Stimulated activated CD8-positive, alpha-beta memory T cell treated with anti-CD3 and anti-CD28 coated beads, Interleukin-15, amount 100 ng/mL, for 1 hour (primary cell): Measurements from ENCODE around the gene OSBPL1A.

ENCODE experiments used
- DNase-seq: peaks from one replicate; pipeline ENCODE4 v3.0.0-alpha.2; 2020; ENCODE audit warnings: low read depth

Gene OSBPL1A

DNA sequence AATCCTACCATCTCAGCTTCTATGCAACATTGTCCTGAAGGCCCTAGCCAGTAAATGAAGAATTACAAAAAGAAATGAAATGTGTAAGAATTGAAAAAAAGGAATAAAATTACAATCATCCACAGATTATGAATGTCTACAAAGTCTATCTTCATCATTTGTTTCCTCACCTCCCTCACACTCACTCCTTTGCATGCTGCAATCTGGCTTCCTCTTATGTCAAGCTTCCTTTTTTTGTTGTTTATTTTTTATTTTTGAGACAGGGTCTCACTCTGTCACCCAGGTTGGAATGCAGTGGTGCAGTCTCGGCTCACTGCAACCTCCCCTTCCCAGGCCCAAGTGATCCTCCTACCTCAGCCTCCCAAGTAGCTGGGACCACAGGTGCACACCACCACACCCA lies 129.7 kb downstream of the OSBPL1A start:
- no peak for DNase-seq

DNA sequence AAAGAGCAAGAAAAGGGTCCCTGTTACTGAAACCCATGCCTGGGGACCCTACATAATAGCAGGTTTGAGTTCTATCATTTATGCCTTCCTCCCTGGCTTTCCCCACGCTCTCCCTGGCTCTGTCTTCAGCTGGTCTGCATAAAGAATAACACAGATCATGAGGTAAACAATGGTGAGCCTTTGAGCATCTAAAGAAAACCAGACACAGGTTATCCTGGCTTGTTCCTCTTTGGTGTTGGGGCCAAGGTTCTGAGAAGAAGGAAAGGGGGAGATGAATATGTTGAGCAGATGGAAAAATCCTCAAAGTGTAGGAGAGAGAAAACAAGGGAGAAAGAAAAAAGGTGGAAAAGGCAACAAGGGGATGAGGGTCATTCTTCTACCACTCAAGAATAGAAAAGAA lies 131.5 kb downstream of the OSBPL1A start:
- DNase-seq: no peak

DNA sequence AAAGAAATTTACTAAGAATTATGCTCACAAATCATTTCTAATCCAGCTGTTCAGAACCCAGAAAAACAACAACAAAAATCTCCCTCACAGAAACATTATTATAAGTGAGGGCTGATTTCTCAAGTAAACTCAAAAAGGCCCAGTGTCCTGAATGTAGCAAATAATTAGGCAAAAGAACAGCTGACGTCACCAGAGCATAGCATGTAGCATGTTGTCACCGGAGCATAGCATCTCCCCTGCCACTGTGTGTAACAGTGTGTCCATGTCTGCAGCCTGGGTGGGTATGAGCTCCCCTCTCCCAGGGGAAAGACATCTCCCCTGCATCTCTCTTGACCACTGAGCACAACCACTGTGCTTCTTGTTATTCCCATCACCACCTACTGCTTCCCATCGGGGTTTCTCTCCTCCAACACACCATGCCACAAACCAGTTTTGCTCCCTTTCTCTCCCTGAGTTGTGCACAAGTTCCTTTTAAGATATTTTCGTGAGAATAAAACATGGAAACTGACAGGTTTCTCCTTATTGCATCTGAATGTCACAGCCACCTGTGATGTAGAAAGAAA lies 132.0 kb downstream of the OSBPL1A start:
- no peak for DNase-seq

DNA sequence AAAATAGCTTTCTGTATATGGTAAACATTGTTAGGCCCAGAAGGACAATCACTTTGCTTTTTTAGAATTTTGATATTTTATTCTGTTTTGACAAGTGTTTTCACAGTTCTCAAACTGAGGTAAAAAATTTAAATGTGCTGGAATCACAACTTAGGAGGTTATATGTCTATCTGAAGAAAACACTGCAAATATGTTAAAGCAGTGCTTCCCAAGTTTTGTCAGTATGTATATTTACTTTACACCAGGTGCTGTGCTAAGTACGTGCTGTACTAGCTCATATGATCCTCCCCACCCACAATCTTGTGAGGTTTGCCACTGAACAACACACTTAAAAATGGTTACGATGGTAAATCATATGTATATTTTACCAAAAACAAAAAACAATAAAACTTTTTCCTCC lies 134.6 kb downstream of the OSBPL1A start:
- no peak for DNase-seq

DNA sequence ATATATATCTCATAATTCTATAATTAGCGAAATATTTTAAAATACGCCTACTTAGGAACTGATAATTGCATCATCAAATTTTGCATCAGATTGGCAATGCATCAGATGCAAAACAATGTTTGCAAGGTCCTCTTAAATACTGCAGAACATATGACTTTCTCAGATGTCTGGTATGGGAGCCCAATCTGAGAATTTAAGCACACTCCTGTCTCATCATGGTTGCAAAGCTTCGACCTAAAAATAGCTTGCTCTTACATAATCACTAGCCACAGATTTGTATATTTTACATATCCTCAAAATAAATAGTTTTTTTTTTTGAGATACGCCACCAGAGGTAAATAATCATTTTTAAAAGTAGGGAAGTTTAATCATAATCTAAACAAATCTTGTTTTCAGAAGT lies 135.5 kb downstream of the OSBPL1A start:
- no peak for DNase-seq

DNA sequence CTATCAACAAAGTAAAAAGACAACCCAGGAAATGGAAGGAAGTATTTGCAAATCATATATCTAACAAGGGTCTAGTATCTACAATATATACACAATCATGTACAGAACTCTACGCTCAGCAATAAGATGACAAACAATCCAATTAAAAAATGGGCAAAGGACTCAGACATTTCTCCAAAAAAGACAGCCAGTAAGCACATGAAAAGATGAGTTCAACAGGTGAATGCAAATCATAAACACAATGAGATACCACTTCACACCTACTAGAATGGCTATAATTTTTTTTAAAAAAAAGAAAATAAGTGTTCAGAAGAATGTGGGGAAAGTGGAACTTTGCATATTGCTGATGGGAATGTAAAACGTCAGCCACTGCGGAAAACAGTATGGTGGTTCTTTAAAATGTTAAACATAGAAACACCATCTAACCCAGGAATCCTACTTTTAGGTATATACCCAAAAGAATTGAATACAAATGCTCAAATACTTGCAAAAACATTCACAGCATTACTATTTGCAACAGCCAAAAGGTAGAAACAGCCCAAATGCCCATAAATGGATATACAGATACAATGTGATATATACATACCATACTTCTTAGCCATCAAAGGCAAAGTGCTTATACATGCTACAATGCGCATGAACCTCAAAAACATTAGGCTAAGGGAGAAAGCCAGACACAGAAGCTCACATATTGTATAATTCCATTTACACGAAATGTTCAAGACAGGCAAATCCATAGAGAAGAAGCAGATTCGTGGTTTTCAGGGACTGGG lies 137.6 kb downstream of the OSBPL1A start:
- DNase-seq: no peak

DNA sequence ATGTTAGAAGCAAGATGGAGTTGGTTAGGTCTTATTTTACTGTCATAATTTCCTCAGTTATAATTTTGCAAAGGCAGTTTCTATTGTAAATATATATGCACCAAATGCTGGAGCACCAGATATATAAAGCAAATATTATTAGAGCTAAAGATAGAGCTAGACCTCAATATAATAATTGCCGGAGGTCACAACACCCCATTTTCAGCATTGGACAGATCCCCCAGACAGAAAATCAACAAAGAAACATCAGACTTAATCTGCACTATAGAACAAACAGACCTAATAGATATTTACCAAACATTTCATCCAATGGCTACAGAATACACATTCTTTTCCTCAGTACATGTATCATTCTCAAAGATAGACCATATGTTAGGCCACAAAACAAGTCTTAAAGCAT lies 143.6 kb downstream of the OSBPL1A start:
- no peak for DNase-seq

DNA sequence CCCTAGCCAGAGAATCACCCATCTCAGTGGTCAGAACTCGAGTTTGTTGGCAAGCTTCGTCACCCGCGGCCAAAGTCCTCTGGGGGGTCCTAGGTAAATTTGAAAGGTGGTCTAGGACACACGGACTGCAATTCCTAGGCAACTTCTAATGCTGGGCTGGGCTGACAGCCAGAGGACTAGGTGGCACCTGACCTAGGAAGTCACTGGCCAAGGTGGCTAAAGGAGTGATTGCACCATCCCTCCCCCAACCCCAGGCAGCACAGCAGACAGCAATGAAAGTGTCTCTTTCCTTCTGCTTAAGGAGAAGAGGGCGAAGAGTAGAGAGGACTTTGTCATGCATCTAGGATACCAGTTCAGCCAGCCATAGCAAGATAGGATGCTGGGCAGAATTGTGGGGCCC lies 147.9 kb downstream of the OSBPL1A start:
- no peak for DNase-seq

DNA sequence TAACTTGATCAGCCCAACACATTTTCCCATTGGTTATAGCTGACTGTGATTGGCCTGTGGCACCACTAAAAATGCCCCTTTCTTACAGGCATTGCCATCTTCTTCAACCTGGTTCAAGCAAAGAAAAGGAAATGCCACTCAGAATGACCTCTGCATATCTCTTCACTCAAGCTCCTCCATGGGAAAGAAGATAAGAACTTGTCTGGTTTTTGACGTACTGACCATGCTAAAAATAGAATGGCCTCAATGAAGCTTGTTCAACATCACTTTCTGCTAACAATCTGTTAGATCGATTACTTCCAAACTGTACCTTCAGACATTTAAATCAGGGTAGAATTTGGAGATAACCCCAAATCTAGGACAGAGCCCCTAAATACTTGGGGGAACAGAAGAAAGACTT lies 149.3 kb downstream of the OSBPL1A start:
- no peak for DNase-seq

DNA sequence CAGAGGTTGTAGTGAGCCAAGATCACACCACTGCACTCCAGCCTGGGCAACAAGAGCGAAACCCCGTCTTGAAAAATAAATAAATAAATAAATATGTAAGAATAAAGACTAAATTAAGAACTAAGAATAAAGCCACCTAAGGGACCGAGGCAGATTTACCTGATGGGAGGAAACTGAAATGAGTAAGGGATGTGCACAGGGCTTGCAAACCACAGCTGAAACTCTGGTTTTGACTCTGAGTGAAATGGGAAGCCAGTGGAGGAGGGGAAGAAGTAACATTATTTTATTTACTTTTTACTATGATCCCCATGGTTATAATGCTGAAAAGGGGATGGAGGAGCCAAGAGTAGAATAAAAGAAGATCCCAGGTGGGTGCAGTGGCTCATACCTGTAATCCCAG lies 151.5 kb downstream of the OSBPL1A start:
- DNase-seq: no peak

DNA sequence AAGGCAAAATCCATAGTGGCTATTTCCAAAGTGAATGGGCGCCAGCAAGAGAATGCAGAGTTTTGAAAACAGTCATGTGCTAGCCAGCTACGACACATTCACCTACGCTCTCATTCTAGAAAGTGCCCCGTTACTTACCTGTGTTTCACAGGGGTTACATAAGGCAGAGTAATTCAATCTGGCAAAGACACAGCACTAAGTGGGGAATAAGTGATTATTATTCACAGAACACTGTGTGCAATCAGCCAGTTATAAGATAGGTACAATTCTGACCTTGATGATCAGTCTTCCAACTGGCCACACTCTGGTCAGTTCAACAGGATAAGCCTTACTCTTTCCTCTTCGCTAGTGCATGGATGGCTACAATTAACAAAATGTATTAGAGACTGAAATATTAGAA lies 152.9 kb downstream of the OSBPL1A start:
- no peak for DNase-seq

DNA sequence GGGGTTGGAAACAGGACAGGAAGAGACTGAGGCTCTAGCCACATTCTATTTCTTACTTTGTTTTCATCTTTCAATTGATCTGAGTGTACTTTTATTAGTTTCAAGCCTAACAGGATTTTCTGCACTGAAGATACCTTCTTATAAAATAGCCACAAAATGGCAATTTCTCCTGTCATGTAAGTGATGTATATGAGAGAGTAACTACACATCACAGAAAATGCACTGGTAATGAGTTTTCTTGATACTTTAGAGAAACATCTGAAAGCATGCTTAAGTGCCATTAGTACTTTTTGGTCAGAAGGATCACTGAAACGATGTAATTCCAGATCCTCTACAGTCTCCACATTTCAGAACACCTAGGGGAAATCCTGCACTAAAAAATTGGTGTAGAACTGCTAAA lies 153.9 kb downstream of the OSBPL1A start:
- DNase-seq: no peak

DNA sequence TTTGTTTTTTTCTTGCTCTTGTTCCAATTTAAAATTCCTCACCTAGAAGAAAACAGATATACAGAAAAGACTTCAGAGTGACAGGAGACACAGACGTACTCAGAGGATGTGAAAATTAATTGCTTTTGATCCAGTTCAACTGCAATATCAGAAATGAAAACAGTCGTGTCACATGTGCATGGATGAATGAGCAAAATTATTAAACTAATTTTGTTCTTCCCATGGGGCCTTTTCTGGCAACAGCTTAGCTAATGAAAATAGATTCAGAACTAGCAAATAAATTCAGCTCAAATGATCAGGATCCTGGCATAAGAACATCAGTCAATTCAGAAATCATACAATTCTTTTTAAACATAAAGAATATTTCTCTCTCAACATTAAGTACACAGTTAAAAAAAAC lies 158.3 kb downstream of the OSBPL1A start:
- DNase-seq: no peak

DNA sequence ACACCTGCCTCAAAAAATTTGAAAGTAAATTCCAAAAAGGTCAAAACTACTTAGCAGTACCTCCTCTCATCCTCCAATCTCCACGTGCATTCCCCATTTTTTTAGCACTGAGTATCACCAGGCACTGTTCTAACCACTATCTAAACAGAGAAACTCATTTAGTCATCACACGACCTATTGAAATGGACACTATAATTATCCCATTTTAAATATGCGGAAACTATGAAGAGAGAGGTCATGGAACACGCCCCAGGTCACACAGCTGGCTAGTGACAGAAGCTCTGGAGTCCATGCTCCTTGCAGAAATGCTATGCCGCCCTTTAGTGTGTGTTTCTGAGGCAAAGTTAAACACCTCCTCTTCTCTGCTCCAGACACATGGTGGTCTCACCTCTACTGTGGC lies 159.2 kb downstream of the OSBPL1A start:
- no peak for DNase-seq

DNA sequence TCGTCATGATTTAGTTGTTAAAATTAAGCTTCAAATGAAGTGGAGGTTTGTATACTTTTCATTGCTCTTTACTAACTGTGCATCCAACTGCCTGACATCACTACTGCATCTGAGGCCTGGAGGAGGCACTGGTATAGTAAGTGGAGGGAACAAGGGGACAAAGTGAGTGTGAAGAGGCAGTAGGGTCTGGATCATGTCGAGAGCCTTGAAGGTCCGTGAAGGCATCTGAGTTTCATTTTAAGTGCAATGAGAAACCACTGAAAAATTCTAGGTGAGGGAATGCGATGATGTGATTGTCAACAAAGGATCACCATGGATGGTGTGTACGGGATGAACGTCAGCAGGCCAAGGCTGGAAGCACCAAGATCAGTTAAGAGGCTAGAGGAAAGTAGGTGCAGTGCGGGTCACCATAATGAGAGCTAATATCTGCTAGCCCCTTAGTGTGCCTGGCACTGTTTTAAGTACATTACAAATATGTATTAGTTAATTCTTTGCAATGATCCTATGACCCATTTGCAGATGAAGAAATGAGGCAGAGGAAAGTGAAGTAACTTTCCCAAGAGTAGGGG lies 162.7 kb downstream of the OSBPL1A start:
- DNase-seq: no peak

DNA sequence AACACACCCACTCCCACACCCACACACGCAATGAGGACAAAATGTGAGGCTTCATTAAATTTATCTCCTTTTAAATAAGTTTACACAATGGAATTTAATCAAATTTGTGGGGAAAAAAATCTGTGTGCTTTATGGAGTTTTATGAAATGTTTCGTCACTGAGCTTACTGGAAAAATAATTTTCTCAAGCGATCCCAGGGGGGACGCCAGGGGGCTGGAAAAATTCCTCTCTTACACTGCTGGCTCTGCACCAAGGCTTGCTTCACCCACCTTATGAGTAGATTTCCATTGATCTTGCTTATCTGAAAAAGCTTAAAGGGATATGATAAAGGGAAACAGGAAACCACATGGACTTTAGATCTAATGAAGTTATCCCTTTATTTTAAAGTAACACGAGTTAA lies 163.3 kb downstream of the OSBPL1A start:
- no peak for DNase-seq

DNA sequence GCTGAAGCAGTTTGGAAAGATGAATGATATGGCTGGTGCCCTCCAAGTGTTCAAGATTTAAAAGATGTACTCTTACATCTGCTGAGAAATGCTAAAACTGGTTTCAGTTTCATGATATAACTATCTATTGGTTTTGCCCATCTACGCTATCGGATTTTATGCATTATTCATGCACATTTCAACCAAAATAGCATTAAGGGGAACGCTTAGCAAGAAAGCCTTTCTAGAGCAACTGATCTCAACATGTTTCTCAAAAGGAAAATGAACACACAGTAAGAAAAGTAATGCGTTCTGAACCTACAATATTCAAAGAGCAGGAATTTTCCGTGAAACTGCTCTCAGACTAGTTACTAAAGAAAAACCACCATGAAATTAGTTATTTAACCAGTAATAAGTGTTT lies 164.8 kb downstream of the OSBPL1A start:
- no peak for DNase-seq

DNA sequence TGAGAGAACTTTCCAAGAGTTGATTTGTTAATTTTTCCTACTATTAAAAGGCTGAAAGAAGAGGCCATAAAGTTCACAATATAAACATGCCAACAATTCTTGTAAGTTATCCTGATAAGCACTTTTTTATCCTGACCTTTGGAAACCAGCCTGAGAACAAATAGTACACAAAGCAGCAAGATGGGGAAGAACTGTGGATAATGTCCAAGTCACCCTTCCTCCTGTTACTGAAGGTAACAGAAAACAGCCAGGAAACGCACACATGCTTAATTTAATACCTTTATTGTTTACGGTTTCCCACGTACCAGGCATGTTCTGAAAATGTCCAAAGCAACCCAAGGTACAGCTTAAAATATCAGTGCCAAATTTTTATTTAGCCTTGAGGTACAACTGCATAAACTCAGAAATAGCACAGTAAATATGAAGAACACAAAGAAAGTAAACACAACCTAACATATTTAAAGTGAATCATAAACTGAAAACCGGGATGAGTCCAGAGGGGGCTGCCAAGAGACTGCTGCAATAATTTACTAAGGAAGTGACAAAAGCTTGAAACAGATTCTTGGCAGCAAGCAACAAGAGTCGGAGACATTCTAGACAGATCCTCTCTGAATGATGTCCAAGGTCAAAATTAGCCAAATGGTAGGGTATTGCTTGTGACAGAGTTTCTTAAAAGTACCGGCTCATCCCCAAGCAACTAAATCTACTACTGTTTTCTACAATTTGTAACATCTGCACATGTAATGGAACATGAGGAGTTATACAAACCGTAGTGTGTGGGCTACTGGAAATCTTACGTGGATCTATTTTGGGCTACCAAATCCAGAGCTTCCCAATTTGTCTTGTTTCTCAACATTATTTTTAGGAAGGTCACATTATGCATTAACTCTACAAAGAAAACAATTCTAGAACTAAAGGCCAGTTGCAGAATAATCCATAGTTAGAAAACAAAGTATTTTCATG lies 165.6 kb downstream of the OSBPL1A start:
- no peak for DNase-seq

DNA sequence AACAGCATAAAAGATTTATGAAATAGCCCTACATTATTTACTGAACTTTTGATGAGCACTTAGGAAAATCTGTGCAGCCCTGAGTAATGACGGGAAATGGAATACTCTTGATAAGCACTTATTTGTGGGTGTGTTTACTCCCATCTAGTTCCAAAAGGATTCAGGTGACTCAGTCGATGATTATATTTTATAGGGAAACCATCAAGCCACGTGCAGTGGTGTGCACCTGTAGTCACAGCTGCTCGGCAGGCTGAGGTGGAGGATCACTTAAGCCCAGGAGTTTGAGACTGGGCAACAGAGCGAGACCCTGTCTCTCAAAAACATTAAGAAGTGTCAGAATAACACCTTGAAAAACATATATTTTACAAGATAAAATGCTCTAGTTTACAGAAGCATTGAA lies 166.9 kb downstream of the OSBPL1A start:
- DNase-seq: no peak

DNA sequence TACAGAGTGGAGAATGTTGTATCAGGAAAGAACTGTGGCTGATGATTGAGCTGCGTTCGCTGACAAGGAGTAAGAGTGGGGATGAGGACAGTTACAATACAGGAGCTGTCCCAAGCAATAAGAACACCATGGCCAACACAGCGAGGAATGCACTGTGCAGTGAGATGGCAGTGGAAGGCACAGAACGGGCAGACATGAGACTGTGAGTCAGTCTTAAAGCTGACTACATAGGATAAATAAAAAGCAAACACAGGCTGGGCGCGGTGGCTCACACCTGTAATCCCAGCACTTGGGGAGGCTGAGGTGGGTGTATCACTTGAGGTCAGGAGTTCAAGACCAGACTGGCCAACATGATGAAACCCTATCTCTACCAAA lies 169.0 kb downstream of the OSBPL1A start:
- DNase-seq: no peak

DNA sequence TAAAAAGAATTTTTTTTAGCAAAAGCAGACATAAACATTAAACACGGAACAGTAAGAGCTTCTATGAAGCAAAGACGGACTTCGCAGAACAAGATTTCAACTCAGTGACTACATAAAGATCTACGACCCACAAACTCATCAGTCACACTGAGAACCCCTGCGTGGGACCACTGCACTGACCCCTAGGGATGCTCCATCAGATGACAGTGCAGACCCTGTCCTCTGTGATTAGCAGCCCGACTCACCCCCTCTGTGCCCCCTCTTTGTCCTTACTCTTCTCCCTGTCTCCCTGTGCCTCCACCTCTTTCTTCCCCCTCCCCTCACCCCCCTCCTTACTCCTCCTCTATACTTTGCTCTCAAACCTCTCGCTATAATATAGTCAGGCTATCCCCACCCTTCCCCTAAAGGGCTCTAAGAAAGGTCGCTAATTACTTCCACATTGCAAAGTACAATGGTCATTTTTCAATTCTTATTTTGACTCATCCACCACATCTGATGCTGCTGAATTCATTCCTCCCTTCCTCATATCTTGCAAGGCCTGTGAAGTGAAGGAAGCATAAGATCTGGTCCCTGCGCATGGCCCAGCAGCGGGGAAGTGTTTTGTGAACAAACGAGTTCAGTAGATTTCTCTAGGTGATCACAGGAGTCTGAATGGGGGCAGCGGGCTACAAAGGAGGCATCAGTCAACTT lies 169.5 kb downstream of the OSBPL1A start:
- DNase-seq: no peak

DNA sequence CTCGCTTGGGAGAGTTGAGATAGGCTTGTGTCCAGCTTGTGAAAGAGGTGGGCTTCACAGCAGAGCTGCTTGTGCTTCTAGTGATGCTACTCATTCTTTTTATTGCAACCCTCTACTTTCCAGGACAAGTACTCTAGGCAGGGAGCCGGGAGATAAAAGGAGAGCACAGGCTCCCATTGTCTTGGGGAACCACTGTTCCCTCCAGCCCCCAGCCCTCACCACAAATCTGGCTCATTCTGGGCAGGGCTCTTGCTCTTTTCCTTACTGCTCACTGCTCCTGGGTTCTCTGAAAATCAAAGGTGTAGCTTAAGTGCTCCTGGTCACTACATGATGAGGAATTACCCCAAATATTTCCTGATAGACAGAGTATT lies 177.3 kb downstream of the OSBPL1A start:
- no peak for DNase-seq
